ENCODE results near the gene GNG4. TPM values are rescaled to one million over a fixed set of nuclear protein-coding genes. Genes with fewer than 3 reads are reported as not detected.

GNG4 gene
- total and polyA plus RNA-seq, 9 of the 15 experiments (the other 6 are each of a cell fraction or from before 2014, with no cell fraction given), result 0.06 to 0.58 (median 0.08) TPM; not detected in 4

GRCh38 chr1:235552146-235552716, 97.4 kb downstream of the GNG4 start:
- Histone ChIP-seq H3K4me1 (replicated peaks in 1 of 2; ENCODE audit: control insufficient read depth in 2 of 2, insufficient read depth in 2 of 2, low read length in 2 of 2) (no peaks in the 10 kb centered on the region), H3K27ac (ENCODE audit: extremely low read depth, low read depth, low read length) (no peak overlapping the region), H3K9ac (ENCODE audit: insufficient read depth in 1 of 2, low read depth in 2 of 2, low read length in 2 of 2) (no peak overlapping the region), H3K4me2 (ENCODE audit: insufficient read depth, low read length) (no peak overlapping the region), H2AFZ (ENCODE audit: low read depth, low read length) (no peak overlapping the region), H3K9me3 (replicated peaks; ENCODE audit: control insufficient read depth, insufficient read depth, low read depth, low read length) (no peaks in the 10 kb centered on the region), H3K36me3 (ENCODE audit: control insufficient read depth, insufficient read depth, low read length) (no peaks in the 10 kb centered on the region), H3K27me3 (ENCODE audit: control insufficient read depth in 2 of 2, insufficient read depth in 2 of 2, low read length in 2 of 2) (peaks cover 59 to 76% of the 10 kb centered on the region in 2 experiments), H3K9me1 (ENCODE audit: control insufficient read depth, insufficient read depth, low read length) (peaks cover under 1% of the 10 kb centered on the region), H3K79me2 (ENCODE audit: control insufficient read depth, insufficient read depth, low read length) (no peaks in the 10 kb centered on the region), H4K20me1 (replicated peaks; ENCODE audit: control insufficient read depth, insufficient read depth, low read length) (no peaks in the 10 kb centered on the region; the same call in 1 of the 2 replicates), H3K4me3 (no peak overlapping the region)
- POLR2A ChIA-PET, result no interaction called here
- ATAC-seq (peak; percentile 65), FAIRE-seq (no peak), DNase-seq (ENCODE audit: extremely low read depth in 1 of 4, low spot score in 3 of 4) (peak in 2 of 4 experiments; percentile 18 to 25)
- in situ Hi-C loops (cut with MboI) (no loop called here), intact Hi-C loops (cut with micrococcal nuclease) (no loop called here)
- under 1% methylated on average over 10 of the region's 10 CpGs for WGBS (ENCODE audit: insufficient coverage, low coverage, missing lambda C conversion rate)
- TF ChIP-seq MAFG (tag; conservative IDR thresholded peaks at IDR 0.05), result 0 out of 2 replicates have a peak, but pooled peaks have one; percentile 20
- peak; percentile 33; the same call in 1 of the 2 replicates for TF ChIP-seq C11orf30 (IDR thresholded peaks at IDR 0.05; ENCODE audit: low read depth)
- no peak for TF ChIP-seq ETS1 (conservative IDR thresholded peaks at IDR 0.05; ENCODE audit: control insufficient read depth, low read depth, low read length)
- no peak for TF ChIP-seq ZNF518B (CRISPR knock-in tag; IDR thresholded peaks at IDR 0.05)
- TF ChIP-seq NFIC (IDR thresholded peaks at IDR 0.05), result peak; percentile 31; the same call in 1 of the 2 replicates
- TF ChIP-seq, protein P1, sequence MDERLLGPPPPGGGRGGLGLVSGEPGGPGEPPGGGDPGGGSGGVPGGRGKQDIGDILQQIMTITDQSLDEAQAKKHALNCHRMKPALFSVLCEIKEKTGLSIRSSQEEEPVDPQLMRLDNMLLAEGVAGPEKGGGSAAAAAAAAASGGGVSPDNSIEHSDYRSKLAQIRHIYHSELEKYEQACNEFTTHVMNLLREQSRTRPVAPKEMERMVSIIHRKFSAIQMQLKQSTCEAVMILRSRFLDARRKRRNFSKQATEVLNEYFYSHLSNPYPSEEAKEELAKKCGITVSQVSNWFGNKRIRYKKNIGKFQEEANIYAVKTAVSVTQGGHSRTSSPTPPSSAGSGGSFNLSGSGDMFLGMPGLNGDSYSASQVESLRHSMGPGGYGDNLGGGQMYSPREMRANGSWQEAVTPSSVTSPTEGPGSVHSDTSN (CRISPR knock-in tag; IDR thresholded peaks at IDR 0.05; ENCODE audit: low read depth), result no peak
- TF ChIP-seq, protein P1 (tag; conservative IDR thresholded peaks at IDR 0.05; ENCODE audit: low read depth), result peak; percentile 53
- TF ChIP-seq MBD2 (IDR thresholded peaks at IDR 0.05; ENCODE audit: borderline replicate concordance, low read depth), result no peak
- TF ChIP-seq KDM2B (CRISPR knock-in tag; IDR thresholded peaks at IDR 0.05), result no peak
- TF ChIP-seq ZNF586 (CRISPR knock-in tag; conservative IDR thresholded peaks at IDR 0.05), result no peak
- no TSS peak for BruUV-seq (replicated peaks)
- CTCF ChIA-PET (ENCODE audit: low intra/inter-chr PET ratio), result no interaction called here

All from K562 (cell line).